Adipocyte (in vitro differentiated cells): ENCODE results near the gene INPP5B.
A peak's percentile ranks its signal among the peaks of the same experiment; 100 is the strongest.
"Not testable (repeated sequence)": the region's sequence is repeated elsewhere in the genome, so short reads cannot be mapped to it uniquely, and the experiment has no call there.

ENCODE experiments used
- DNase-seq: peaks from one replicate; pipeline ENCODE4 v3.0.0-alpha.2; 2015; ENCODE audit warnings: low read depth
- H3K27me3 ChIP-seq: replicated peaks from 2 replicates; pipeline ENCODE4 v1.7.0; 2013; ENCODE audit warnings: mild to moderate bottlenecking, low read length, moderate library complexity; ENCODE audit not compliant: control insufficient read depth, insufficient read depth
- H3K36me3 ChIP-seq: 2 replicates; pipeline ENCODE4 v1.7.0; 2013; ENCODE audit warnings: low read length, mild to moderate bottlenecking, moderate library complexity; ENCODE audit not compliant: control insufficient read depth, insufficient read depth, severe bottlenecking
- H3K4me1 ChIP-seq: 2 replicates; pipeline ENCODE4 v1.7.0; 2013; ENCODE audit warnings: mild to moderate bottlenecking, low read length, moderate library complexity; ENCODE audit not compliant: control insufficient read depth, insufficient read depth
- H3K4me3 ChIP-seq: 2 replicates; pipeline ENCODE4 v1.7.0; 2013; ENCODE audit warnings: mild to moderate bottlenecking, low read length, moderate library complexity
- H3K9ac ChIP-seq: 2 replicates; pipeline ENCODE4 v1.7.0; 2013; ENCODE audit warnings: mild to moderate bottlenecking, low read length, moderate library complexity
- H3K9me3 ChIP-seq: 2 replicates; pipeline ENCODE4 v1.7.0; 2013; ENCODE audit warnings: mild to moderate bottlenecking, low read length, moderate library complexity; ENCODE audit not compliant: control insufficient read depth

Gene INPP5B

DNA sequence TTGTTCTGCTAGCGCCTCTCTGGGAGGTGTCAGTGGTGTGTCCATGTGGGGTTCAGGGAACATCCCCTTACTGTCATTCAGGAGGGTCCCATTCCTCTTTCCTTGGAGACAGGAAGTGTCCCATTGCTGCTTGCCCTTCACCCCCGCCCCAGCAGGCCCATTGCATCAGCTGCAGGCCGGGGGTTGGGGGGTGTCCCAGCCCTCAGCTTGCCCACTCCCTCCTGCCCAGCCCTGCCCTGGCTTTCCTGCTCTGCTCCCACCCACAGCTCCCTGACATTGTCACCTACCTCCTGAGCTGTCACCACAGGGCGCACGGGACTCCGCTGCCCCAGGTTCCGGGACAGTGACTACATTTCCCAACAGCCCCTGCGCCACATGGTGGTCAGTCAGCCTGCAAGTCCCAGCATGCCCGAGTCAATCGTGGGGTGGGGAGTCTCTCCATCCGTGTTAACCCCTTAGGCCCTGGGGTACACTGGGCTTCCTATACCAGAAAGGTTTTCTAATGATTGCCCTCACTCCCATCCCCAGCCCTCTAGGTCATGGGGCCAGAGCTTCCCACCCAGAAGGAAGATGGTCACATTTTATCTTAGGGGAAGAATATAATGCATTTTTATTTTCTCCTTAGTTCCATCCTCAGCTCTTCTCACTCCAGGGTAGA, at the start of gene INPP5B:
Gene INPP5B, minus strand, starts transcription at position 351 of the 658 bp plus-strand sequence. CDS start 745 bp downstream, outside the sequence.
- no peaks in the 10 kb centered on the region for H3K27me3 ChIP-seq
- H3K9ac ChIP-seq = peak within 1 kb of the TSS; percentile 94
- H3K36me3 ChIP-seq = peaks cover 24% of the 10 kb centered on the region
- H3K4me3 ChIP-seq = peak within 1 kb of the TSS; percentile 87
- DNase-seq = peak; percentile 95
- no peaks in the 10 kb centered on the region for H3K9me3 ChIP-seq
- H3K4me1 ChIP-seq = peaks cover 12% of the 10 kb centered on the region

DNA sequence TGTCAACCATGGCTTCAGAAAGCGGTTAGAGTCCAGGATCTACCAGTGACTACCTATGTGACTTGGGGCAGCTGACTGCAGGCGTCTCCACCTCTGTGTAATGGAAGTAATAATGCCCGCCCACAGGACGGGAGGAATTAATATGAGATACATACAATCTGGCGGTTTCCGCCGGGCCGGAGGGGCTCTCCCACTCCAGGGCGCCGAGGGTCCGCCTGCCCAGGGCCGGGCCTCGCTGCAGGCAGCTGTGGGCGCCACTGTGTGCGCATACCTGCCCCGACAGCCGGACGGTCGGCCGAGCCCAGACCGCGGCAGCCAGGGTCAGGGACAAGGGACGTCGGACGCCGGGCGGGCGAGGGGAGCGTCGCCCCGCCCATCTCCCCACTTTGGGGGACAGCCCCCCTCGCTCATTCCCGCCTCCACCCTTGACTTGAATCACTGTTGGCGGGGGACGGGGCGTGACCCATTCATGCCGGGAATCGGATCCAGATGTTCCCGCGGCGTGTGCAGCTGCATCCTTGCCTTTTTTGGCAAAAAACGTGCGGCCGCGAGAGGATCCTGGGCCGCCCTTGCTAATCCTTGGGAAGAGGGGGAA, 49.0 kb upstream of the INPP5B start:
- DNase-seq = peak; percentile 93
- peak overlapping the region; percentile 80 for H3K4me3 ChIP-seq

DNA sequence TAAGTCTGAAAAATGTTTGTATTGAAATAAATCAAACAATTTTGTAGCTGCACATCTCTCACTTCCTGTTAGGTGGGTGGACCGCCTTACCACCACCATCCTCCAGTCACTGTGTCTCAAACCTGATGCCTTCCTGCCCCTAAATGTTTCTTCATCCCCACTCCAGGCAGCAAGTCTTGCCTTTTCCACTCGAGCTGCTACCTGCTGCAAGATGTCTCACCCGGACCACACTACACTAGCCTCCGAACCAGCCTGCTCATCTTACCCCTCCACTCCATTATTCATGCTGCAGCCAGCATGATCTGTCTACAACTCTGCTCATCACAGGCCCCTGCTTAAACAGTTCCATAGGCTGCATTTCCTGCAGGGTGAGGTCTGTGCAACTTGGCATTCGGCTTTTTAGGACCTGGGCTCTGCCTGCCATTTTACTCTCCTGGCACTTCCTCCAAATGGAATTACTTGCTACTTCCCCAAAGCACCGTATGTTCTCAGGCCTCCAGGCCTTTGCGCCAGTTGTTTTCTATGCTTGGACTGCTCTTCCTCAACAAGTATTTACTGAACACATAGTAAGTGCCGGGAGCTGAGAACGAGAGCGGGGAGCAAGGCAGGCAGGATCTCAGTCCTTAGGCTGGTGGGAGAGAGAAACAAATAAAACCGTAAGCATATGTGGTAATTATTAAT, 48.2 kb upstream of the INPP5B start:
- DNase-seq = no peak
- H3K9me3 ChIP-seq = no peaks in the 10 kb centered on the region

More for the DNA sequence above, 49.0 kb upstream of the INPP5B start:
- no peaks in the 10 kb centered on the region for H3K27me3 ChIP-seq
- H3K9ac ChIP-seq = peak overlapping the region; percentile 81
- H3K4me1 ChIP-seq = peaks cover 37% of the 10 kb centered on the region
- H3K9me3 ChIP-seq = no peaks in the 10 kb centered on the region
- H3K36me3 ChIP-seq = peaks cover 15% of the 10 kb centered on the region

DNA sequence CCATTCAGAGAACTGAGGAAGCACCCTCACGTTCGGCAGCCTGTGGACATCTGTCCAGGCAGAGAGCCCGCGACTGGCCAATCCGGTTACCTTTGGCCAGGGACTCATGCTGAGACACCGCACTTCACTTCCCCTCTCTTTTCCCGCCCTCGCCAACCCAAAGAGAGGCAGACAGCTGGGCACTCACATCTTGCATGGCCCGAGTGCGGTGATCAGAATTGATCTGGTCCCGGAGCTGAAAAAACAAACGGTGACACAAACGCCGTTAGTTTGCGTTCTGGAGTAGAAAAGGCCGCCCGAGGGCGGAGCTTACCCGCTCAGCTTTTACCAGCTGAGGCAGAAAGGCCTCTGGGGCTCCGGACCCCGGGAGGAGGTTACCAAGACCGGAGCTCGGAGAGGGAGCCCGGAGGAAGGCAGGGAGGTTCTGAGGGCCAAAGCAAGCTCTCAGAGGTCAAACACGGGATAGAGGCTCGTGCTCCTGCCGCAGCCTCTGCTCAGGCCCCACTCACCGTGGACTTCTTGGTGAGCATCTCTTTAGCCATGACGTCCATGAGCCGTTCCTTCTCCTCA, 42.6 kb upstream of the INPP5B start:
- Histone ChIP-seq H3K9ac (peak overlapping the region; percentile 96), H3K9me3 (no peaks in the 10 kb centered on the region), H3K36me3 (peaks cover 30% of the 10 kb centered on the region), H3K27me3 (no peaks in the 10 kb centered on the region), H3K4me1 (peaks cover 6% of the 10 kb centered on the region), H3K4me3 (peak overlapping the region; percentile 95)
- DNase-seq = peak; percentile 65

More for the DNA sequence above, 48.2 kb upstream of the INPP5B start:
- H3K4me1 ChIP-seq = peaks cover 31% of the 10 kb centered on the region
- peaks cover 15% of the 10 kb centered on the region for H3K36me3 ChIP-seq
- peak overlapping the region; percentile 80 for H3K4me3 ChIP-seq
- H3K9ac ChIP-seq = peak overlapping the region; percentile 81
- H3K27me3 ChIP-seq = no peaks in the 10 kb centered on the region

DNA sequence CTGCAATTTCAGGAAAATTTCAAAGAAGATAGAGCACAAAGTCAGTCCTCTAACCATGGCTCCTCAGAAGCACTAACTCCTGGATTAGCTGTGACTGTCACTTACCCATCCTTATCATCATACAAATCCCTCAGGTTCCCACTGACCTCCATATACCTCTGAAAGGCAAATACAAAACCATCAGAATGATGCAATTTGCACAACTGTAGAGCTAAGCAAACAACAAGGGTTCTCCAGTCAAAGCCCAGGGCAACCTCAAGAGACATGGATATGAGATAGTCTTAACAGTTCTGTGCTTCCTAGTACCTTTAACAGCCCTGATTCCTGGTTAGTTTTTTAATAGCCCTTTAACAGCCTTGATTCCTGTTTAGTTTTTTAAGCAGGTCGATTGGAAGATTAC, 40.8 kb upstream of the INPP5B start:
- Histone ChIP-seq H3K36me3 (peaks cover 41% of the 10 kb centered on the region), H3K9me3 (no peaks in the 10 kb centered on the region), H3K27me3 (no peaks in the 10 kb centered on the region), H3K4me1 (peaks cover 6% of the 10 kb centered on the region), H3K9ac (peak overlapping the region; percentile 10), H3K4me3 (no peak overlapping the region)
- DNase-seq = no peak

DNA sequence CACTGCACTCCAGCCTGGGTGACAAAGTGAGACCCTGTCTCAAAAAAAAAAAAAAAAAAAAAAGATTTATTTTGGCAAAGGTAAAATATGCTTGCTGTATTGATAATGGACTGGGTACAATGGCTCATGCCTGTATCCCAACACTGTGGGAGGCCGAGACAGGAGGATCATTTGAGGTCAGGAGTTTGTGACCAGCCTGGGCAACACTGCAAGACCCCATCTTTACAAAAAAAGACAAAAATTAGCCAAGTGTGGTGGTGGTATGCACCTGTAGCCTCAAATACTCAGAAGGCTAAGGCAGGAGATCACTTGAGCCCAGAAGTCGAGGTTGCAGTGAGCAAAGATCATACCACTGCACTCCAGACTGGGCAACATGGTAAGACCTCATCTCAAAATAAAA, 36.7 kb upstream of the INPP5B start:
- no peak for DNase-seq
- peaks cover 82% of the 10 kb centered on the region for H3K36me3 ChIP-seq
- H3K4me1 ChIP-seq = peaks cover 3% of the 10 kb centered on the region
- no peaks in the 10 kb centered on the region for H3K9me3 ChIP-seq
- H3K27me3 ChIP-seq = no peaks in the 10 kb centered on the region
- no peak overlapping the region for H3K4me3 ChIP-seq
- no peak overlapping the region for H3K9ac ChIP-seq

DNA sequence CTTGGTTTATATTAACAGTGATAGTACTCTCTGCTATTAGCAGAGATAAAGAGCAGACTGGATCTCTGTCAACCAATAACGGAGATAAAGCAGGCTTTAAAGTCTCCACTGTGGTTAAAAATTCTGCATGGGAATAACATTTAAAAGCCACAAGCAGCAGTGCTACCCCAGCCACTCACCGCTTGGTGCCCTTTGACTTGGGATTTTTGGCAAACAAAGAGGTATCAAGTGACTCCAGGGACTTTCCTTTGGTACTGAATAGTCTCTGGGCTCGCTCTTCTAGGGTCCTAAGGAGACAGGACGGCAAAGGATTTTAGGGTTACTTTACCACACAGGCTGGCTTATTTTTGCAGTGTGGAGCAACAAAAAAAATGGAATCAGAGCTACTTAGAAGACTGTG, 31.7 kb upstream of the INPP5B start:
- Histone ChIP-seq H3K27me3 (no peaks in the 10 kb centered on the region), H3K4me1 (peaks cover 15% of the 10 kb centered on the region), H3K9me3 (no peaks in the 10 kb centered on the region), H3K36me3 (peaks cover 83% of the 10 kb centered on the region), H3K4me3 (no peak overlapping the region), H3K9ac (no peak overlapping the region)
- no peak for DNase-seq

DNA sequence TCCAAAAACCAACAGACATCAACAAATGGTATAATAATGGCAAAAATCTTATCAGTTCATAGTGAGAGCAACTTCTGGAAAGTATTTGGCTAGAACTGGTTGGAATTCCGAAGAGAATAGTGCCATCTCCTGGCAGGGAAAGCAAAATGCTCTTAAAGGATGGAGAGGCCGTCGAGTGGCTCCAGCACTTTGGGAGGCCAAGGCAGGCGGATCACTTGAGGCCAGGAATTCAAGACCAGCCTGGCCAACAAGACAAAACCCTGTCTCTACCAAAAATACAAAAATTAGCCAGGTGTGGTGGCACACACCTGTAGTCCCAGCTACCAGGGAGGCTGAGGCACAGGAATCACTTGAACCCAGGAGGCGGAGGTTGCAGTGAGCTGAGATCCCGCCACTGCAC, 28.2 kb upstream of the INPP5B start:
- H3K9me3 ChIP-seq, H3K9ac ChIP-seq, H3K4me3 ChIP-seq, H3K27me3 ChIP-seq: not testable (repeated sequence)
- peaks cover 15% of the 10 kb centered on the region for H3K4me1 ChIP-seq
- DNase-seq = peak; percentile 68
- H3K36me3 ChIP-seq = peaks cover 58% of the 10 kb centered on the region

DNA sequence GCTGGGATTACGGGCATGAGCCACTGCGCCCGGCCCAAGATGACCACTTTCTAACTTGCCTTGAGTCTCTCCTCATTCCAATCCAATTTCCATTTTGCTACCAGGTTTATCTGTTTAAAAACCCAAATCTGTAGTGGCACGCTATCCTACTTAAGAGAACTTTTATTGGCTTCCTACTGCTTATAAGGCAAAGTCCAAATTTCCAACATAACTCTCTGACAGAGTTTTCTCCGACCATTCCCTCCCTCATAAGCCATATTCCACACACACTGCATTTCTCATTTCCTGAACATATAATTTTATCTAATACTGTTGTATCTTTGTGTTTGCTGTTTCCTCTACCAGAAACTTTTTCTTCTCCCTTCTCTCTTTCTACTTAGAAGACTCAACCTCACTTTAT, 27.7 kb upstream of the INPP5B start:
- Histone ChIP-seq H3K27me3 (no peaks in the 10 kb centered on the region), H3K9ac (no peak overlapping the region), H3K36me3 (peaks cover 57% of the 10 kb centered on the region), H3K4me3 (no peak overlapping the region), H3K4me1 (peaks cover 15% of the 10 kb centered on the region), H3K9me3 (no peaks in the 10 kb centered on the region)
- no peak for DNase-seq

DNA sequence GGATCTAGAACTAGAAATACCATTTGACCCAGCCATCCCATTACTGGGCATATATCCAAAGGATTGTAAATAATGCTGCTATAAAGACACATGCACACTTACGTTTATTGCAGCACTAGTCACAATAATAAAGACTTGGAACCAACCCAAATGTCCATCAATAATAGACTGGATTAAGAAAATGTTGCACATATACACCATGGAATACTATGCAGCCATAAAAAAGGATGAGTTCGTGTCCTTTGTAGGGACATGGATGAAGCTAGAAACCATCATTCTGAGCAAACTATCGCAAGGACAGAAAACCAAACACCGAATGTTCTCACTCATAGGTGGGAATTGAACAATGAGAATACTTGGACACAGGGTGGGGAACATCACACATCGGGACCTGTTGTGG, 26.8 kb upstream of the INPP5B start:
- not testable (repeated sequence) for H3K4me3 ChIP-seq, H3K27me3 ChIP-seq, H3K9ac ChIP-seq, H3K9me3 ChIP-seq, DNase-seq
- Histone ChIP-seq H3K36me3 (peaks cover 57% of the 10 kb centered on the region), H3K4me1 (peaks cover 15% of the 10 kb centered on the region)

DNA sequence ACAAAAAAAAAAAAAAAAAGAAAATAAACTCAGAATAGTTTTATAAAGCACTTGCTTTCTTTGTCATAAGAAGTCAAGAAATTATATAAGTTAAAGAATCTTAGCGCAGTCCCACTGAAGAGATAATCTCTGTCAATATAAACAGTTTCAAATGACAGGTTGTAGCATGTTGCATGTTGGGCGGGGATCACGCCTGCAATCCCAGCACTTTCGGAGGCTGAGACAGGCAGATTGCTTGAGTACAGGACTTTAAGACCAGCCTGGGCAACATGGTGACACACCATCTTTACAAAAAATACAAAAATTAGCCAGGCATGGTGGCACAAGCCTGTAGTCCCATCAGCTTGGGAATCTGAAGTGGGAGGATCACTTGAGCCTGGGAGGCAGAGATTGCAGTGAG, 18.4 kb upstream of the INPP5B start:
- H3K9me3 ChIP-seq = no peaks in the 10 kb centered on the region
- no peaks in the 10 kb centered on the region for H3K4me1 ChIP-seq
- no peaks in the 10 kb centered on the region for H3K27me3 ChIP-seq
- no peak overlapping the region for H3K9ac ChIP-seq
- DNase-seq = no peak
- no peak overlapping the region for H3K4me3 ChIP-seq
- peaks cover 68% of the 10 kb centered on the region for H3K36me3 ChIP-seq
